Suprapubic skin (tissue), 4 donors: Measurements from ENCODE around the gene CDC42EP5.

ENCODE experiments used
- CTCF ChIP-seq, 2 donors: fragments of 200-600 bp in 1 of 2; fragments of 450-650 bp in 1 of 2; sonication (generic) in 1 of 2; IDR thresholded peaks; one replicate each; pipeline ENCODE4 v1.5.1; 2016 to 2019; ENCODE audit warnings: antibody characterized with exemption in 2 of 2, mild to moderate bottlenecking in 1 of 2, moderate library complexity in 1 of 2
- EP300 ChIP-seq: sonication (generic); formaldehyde crosslinking; IDR thresholded peaks from one replicate; pipeline ENCODE4 v1.6.1; 2017; ENCODE audit warnings: antibody characterized with exemption
- POLR2A ChIP-seq, 2 donors: fragments of 450-650 bp; IDR thresholded peaks; one replicate each; pipeline ENCODE4 v1.6.1; 2017; ENCODE audit warnings: antibody characterized with exemption in 2 of 2, mild to moderate bottlenecking in 2 of 2, moderate library complexity in 2 of 2
- POLR2AphosphoS5 ChIP-seq, 3 donors: sonication (generic); formaldehyde crosslinking; IDR thresholded peaks; one replicate each; pipeline ENCODE4 v1.6.1; 2017; ENCODE audit warnings: antibody characterized with exemption in 3 of 3

DNA sequence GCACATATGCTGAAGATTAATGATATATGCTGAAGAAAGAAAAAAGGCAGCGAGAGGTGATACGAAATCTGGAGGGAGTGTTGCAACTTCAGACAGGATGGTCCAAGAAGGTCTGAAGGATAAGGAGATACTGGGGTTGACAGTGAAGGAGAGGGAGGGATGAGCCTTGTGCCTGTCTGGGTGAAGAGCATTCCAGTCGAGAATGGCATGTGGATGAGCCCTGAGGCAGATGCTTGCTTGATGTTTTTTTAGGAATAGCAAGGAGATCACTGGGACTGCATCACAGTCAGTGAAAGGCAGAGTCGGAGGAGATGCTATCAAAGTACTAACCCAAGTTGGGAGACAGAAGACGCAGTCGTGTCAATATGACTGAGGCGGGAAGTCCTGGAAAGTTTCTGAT is 16.2 kb upstream of the CDC42EP5 start:
- TF ChIP-seq CTCF (IDR thresholded peaks at IDR 0.05): no peak
- no peak for TF ChIP-seq POLR2A (IDR thresholded peaks at IDR 0.05)
- no peak for TF ChIP-seq POLR2AphosphoS5 (IDR thresholded peaks at IDR 0.05)
- TF ChIP-seq EP300: no peak
